Keratinocyte (primary cell): ENCODE measurements around the gene TMPRSS4. TPM values are rescaled to one million over a fixed set of nuclear protein-coding genes. Genes with fewer than 3 reads are reported as not detected.

Experiments used
- DNase-seq: peaks from one replicate; pipeline ENCODE4 v3.0.0-alpha.2; 2011; ENCODE audit warnings: low read depth, missing footprints, low spot score
- FAIRE-seq: peaks from 2 replicates; lab custom pipeline; 2011; peaks lifted over from hg19 to GRCh38; lab: Jason Lieb, UNC
- H2AFZ ChIP-seq: 2 replicates; pipeline ENCODE4 v1.6.0; 2012; ENCODE audit warnings: low read length, control low read depth, inconsistent platforms; ENCODE audit not compliant: control insufficient read depth
- H3K27ac ChIP-seq: 2 replicates; pipeline ENCODE4 v1.5.1; 2011; ENCODE audit warnings: low read length; ENCODE audit not compliant: control insufficient read depth, insufficient read depth
- H3K27me3 ChIP-seq: 3 replicates; pipeline ENCODE4 v1.6.0; 2011; ENCODE audit warnings: low read length; ENCODE audit not compliant: control insufficient read depth, insufficient read depth; ENCODE audit errors: extremely low read depth
- H3K36me3 ChIP-seq, 2 experiments: 2 replicates in 1 of 2; 3 replicates in 1 of 2; pipeline ENCODE4 v1.5.1; 2011; ENCODE audit warnings: low read length in 2 of 2, mild to moderate bottlenecking in 1 of 2; ENCODE audit not compliant: control insufficient read depth in 2 of 2, insufficient read depth in 2 of 2; ENCODE audit errors: extremely low read depth in 1 of 2
- H3K4me1 ChIP-seq: 3 replicates; pipeline ENCODE4 v1.5.1; 2011; ENCODE audit warnings: low read length; ENCODE audit not compliant: control insufficient read depth, insufficient read depth; ENCODE audit errors: extremely low read depth
- H3K4me2 ChIP-seq: 3 replicates; pipeline ENCODE4 v1.6.0; 2011; ENCODE audit warnings: low read depth, low read length; ENCODE audit not compliant: control insufficient read depth, insufficient read depth; ENCODE audit errors: extremely low read depth
- H3K4me3 ChIP-seq, 3 experiments: fragments of 200-600 bp in 1 of 3; sonication (generic) in 1 of 3; 2 replicates in 2 of 3; 3 replicates in 1 of 3; pipeline ENCODE4 v1.5.1; 2011 to 2016; ENCODE audit warnings: low read length in 3 of 3, mild to moderate bottlenecking in 3 of 3, control low read depth in 2 of 3, inconsistent platforms in 1 of 3, low read depth in 1 of 3, mixed read lengths in 1 of 3, mixed run types in 1 of 3, moderate library complexity in 1 of 3; ENCODE audit not compliant: control insufficient read depth in 2 of 3, insufficient read depth in 2 of 3; ENCODE audit errors: extremely low read depth in 1 of 3
- H3K79me2 ChIP-seq: 2 replicates; pipeline ENCODE4 v1.6.0; 2012; ENCODE audit warnings: low read length; ENCODE audit not compliant: control insufficient read depth, insufficient read depth
- H3K9ac ChIP-seq: 3 replicates; pipeline ENCODE4 v1.6.0; 2011; ENCODE audit warnings: low read length; ENCODE audit not compliant: control insufficient read depth, insufficient read depth; ENCODE audit errors: extremely low read depth
- H3K9me1 ChIP-seq: 3 replicates; pipeline ENCODE4 v1.6.0; 2011; ENCODE audit warnings: low read length; ENCODE audit not compliant: control insufficient read depth, insufficient read depth; ENCODE audit errors: extremely low read depth
- H3K9me3 ChIP-seq: 2 replicates; pipeline ENCODE4 v1.5.1; 2012; ENCODE audit warnings: low read depth, low read length; ENCODE audit not compliant: control insufficient read depth
- H4K20me1 ChIP-seq: 3 replicates; pipeline ENCODE4 v1.6.0; 2011; ENCODE audit warnings: low read length; ENCODE audit not compliant: control insufficient read depth, insufficient read depth; ENCODE audit errors: extremely low read depth
- EZH2 ChIP-seq: IDR thresholded peaks from one replicate; pipeline ENCODE4 v1.6.1; 2012; ENCODE audit warnings: inconsistent platforms, mild to moderate bottlenecking, low read length, moderate library complexity
- dilution Hi-C: fragments of 300-500 bp; cut with MboI; formaldehyde crosslinking; loops from one replicate; pipeline ENCODE4 v1.7.0; 2020; ENCODE audit warnings: low sequenced_read_pairs; ENCODE audit not compliant: extremely low pct_ligation_motif_present
- polyA plus RNA-seq, 5 experiments: library from polyadenylated mRNA; depleted of rRNA in 3 of 5; stranded (reverse) in 3 of 5; stranded (forward) in 1 of 5; unstranded in 1 of 5; fragments of >200 nt; gene quantifications; 1 replicate in 1 of 5; 2 replicates in 3 of 5; 3 replicates in 1 of 5; pipeline versions ENCODE4 v1.2.1 to v1.2.3, GENCODE V29; 2011 to 2012; ENCODE audit warnings: missing spikeins in 2 of 5, low read depth in 1 of 5, low replicate concordance in 1 of 5
- TF ChIP-seq, protein P1 (sequence below), 3 experiments: IDR thresholded peaks in 1 of 3; conservative IDR thresholded peaks in 1 of 3; optimal IDR thresholded peaks in 1 of 3; 2 replicates in 2 of 3; 3 replicates in 1 of 3; pipeline versions ENCODE3 to v1.5.1; 2011; ENCODE audit warnings: low read length in 3 of 3, mild to moderate bottlenecking in 3 of 3, moderate library complexity in 2 of 3, control low read depth in 1 of 3, inconsistent platforms in 1 of 3; ENCODE audit not compliant: insufficient read depth in 2 of 3; ENCODE audit errors: extremely low read depth in 1 of 3

The TMPRSS4 gene
- polyA plus RNA-seq, 1 donor (not counting 4 experiments of a cell fraction or from before 2014, with no cell fraction given): 1.2 TPM

DNA sequence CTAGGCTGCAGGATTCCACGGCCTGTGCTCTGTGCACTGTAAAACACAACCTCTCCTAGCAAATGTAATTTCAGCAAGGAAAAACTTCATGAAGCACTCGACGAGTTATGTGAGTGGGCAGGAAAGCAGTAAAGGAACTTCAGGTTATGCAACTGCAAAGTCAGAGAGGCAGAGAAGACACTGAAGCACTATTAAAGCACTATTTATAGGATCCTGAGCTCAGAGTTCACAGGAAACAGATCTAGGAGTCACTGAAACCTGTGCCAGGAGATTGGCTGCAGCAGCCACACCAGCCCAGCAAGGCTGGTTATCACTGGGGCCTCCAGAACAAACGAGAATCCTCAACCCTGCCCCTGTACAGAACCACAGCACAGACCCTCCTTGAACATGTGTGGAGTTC lies 7.4 kb downstream of the TMPRSS4 start:
- Histone ChIP-seq H3K36me3 (no peaks in the 10 kb centered on the region), H3K4me1 (no peaks in the 10 kb centered on the region), H3K9me3 (peaks cover 21% of the 10 kb centered on the region), H3K27me3 (no peaks in the 10 kb centered on the region), H2AFZ (no peak overlapping the region), H3K4me3 (no peak overlapping the region), H3K79me2 (no peaks in the 10 kb centered on the region), H3K9ac (no peak overlapping the region), H3K9me1 (no peaks in the 10 kb centered on the region), H3K27ac (no peak overlapping the region), H3K4me2 (no peak overlapping the region), H4K20me1 (no peaks in the 10 kb centered on the region)
- DNase-seq (no peak), FAIRE-seq (no peak)
- dilution Hi-C loops: no loop called here
- TF ChIP-seq EZH2: no peak
- TF ChIP-seq, protein P1, sequence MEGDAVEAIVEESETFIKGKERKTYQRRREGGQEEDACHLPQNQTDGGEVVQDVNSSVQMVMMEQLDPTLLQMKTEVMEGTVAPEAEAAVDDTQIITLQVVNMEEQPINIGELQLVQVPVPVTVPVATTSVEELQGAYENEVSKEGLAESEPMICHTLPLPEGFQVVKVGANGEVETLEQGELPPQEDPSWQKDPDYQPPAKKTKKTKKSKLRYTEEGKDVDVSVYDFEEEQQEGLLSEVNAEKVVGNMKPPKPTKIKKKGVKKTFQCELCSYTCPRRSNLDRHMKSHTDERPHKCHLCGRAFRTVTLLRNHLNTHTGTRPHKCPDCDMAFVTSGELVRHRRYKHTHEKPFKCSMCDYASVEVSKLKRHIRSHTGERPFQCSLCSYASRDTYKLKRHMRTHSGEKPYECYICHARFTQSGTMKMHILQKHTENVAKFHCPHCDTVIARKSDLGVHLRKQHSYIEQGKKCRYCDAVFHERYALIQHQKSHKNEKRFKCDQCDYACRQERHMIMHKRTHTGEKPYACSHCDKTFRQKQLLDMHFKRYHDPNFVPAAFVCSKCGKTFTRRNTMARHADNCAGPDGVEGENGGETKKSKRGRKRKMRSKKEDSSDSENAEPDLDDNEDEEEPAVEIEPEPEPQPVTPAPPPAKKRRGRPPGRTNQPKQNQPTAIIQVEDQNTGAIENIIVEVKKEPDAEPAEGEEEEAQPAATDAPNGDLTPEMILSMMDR (optimal IDR thresholded peaks at IDR 0.05 in 1 of 3, IDR thresholded peaks at IDR 0.05 in 1 of 3, conservative IDR thresholded peaks at IDR 0.05 in 1 of 3; ENCODE audit: extremely low read depth in 1 of 3, insufficient read depth in 2 of 3, low read length in 3 of 3): no peak

- Histone ChIP-seq H3K9me3 (peaks cover 21% of the 10 kb centered on the region), H3K79me2 (no peaks in the 10 kb centered on the region), H3K27ac (no peak overlapping the region), H3K4me1 (no peaks in the 10 kb centered on the region), H2AFZ (no peak overlapping the region), H3K9me1 (no peaks in the 10 kb centered on the region), H4K20me1 (no peaks in the 10 kb centered on the region), H3K9ac (no peak overlapping the region), H3K36me3 (no peaks in the 10 kb centered on the region), H3K4me3 (no peak overlapping the region), H3K27me3 (no peaks in the 10 kb centered on the region), H3K4me2 (no peak overlapping the region)
- TF ChIP-seq, protein P1 (optimal IDR thresholded peaks at IDR 0.05 in 1 of 3, IDR thresholded peaks at IDR 0.05 in 1 of 3, conservative IDR thresholded peaks at IDR 0.05 in 1 of 3; ENCODE audit: extremely low read depth in 1 of 3, insufficient read depth in 2 of 3, low read length in 3 of 3): no peak
- no peak for TF ChIP-seq EZH2
- FAIRE-seq (no peak), DNase-seq (no peak)
- dilution Hi-C loops: no loop called here
Observed at GRCh38 chr11:118084656-118085055, 7.8 kb downstream of the TMPRSS4 start.
